Progenitor cell of endocrine pancreas (in vitro differentiated cells): Measurements from ENCODE around the gene DOCK2. TPM values are rescaled to one million over a fixed set of nuclear protein-coding genes. Genes with fewer than 3 reads are reported as not detected.

Experiments used
- DNase-seq: peaks from one replicate; pipeline ENCODE4 v3.0.0; 2021; ENCODE audit warnings: low spot score; ENCODE audit not compliant: unreplicated experiment
- H3K27ac Mint-ChIP-seq: 2 replicates; pipeline ENCODE4 v1.8.0; 2021; ENCODE audit warnings: mild to moderate bottlenecking, moderate library complexity, mixed read lengths
- H3K27me3 Mint-ChIP-seq: 2 replicates; pipeline ENCODE4 v1.8.0; 2021; ENCODE audit warnings: mixed read lengths
- H3K36me3 Mint-ChIP-seq: 2 replicates; pipeline ENCODE4 v1.8.0; 2022; ENCODE audit warnings: mixed read lengths; ENCODE audit not compliant: insufficient read depth
- H3K4me1 Mint-ChIP-seq: 2 replicates; pipeline ENCODE4 v1.8.0; 2021; ENCODE audit warnings: low read depth, mixed read lengths
- H3K4me3 Mint-ChIP-seq: 2 replicates; pipeline ENCODE4 v1.8.0; 2021; ENCODE audit warnings: low read depth, mild to moderate bottlenecking, moderate library complexity, mixed read lengths
- H3K9me3 Mint-ChIP-seq: 2 replicates; pipeline ENCODE4 v1.8.0; 2021; ENCODE audit warnings: low read depth, mixed read lengths
- CTCF ChIP-seq: fragments of 200-600 bp; sonication (generic); IDR thresholded peaks from one replicate; pipeline ENCODE4 v1.5.0; 2021; ENCODE audit warnings: antibody characterized with exemption, mild to moderate bottlenecking; ENCODE audit not compliant: unreplicated experiment
- total RNA-seq: library from RNA; stranded (reverse); gene quantifications from 2 replicates; pipeline ENCODE4 v1.2.1, GENCODE V29; 2021

Gene DOCK2
- total RNA-seq, 1 donor from 2014 or later, result not detected

DNA sequence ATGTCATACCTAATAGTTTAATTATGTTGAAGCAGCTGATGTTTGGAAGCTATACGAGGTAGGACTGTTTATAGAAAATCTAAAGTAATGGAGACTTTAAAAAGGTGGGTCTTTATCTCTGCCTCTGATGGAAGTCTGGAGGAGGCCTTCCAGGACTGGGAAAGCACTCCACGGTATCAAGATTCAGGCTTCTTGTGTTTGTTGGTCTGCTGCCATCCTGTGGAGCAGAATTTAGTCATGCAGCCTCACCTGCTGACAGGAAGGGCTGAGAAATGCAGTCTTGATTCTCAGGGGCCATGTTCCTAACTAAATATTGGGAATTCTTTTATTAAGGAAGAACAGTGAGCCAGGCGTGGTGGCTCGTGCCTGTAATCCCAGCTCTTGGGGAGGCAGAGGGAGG is 37.6 kb upstream of the DOCK2 start:
- no peak for TF ChIP-seq CTCF
- Mint-ChIP-seq H3K36me3 (peaks cover 40% of the 10 kb centered on the region), H3K27me3 (no peaks in the 10 kb centered on the region), H3K27ac (no peak overlapping the region), H3K4me3 (no peak overlapping the region), H3K9me3 (no peaks in the 10 kb centered on the region), H3K4me1 (peaks cover 10% of the 10 kb centered on the region)
- DNase-seq, result no peak

- Mint-ChIP-seq H3K36me3 (peaks cover 27% of the 10 kb centered on the region), H3K27ac (no peak overlapping the region), H3K9me3 (no peaks in the 10 kb centered on the region), H3K27me3 (no peaks in the 10 kb centered on the region), H3K4me1 (peaks cover 8% of the 10 kb centered on the region), H3K4me3 (no peak overlapping the region)
- no peak for DNase-seq
- no peak for TF ChIP-seq CTCF
Measured at GRCh38 chr5:169602535-169602934, 34.5 kb upstream of the DOCK2 start.

DNA sequence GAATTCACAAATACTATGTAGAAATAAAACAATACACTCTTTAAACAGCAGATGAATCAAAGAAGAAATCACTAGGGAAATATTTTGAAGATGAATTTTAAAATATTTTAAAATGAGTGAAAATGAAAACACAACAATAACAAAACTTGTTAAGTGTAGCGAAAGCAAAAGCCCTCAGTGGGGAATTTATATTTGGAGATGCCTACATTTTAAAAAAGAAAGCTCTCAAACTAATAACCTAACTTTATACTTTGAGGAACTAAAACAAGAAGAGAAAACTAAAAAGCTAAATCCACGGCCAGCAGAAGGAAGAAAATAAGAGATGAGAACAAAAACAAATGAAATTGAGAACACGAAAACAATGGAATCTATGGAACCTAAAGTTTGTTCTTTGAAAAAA is 30.8 kb upstream of the DOCK2 start:
- peaks cover 2% of the 10 kb centered on the region for H3K4me1 Mint-ChIP-seq
- TF ChIP-seq CTCF, result no peak
- no peak for DNase-seq
- no peak overlapping the region for H3K4me3 Mint-ChIP-seq
- H3K36me3 Mint-ChIP-seq, result peaks cover 13% of the 10 kb centered on the region
- no peak overlapping the region for H3K27ac Mint-ChIP-seq
- no peaks in the 10 kb centered on the region for H3K27me3 Mint-ChIP-seq
- peaks cover 7% of the 10 kb centered on the region for H3K9me3 Mint-ChIP-seq

- Mint-ChIP-seq H3K4me1 (no peaks in the 10 kb centered on the region), H3K4me3 (no peak overlapping the region), H3K27me3 (no peaks in the 10 kb centered on the region), H3K27ac (no peak overlapping the region), H3K9me3 (peaks cover 21% of the 10 kb centered on the region), H3K36me3 (peaks cover 6% of the 10 kb centered on the region)
- no peak for DNase-seq
- no peak for TF ChIP-seq CTCF
Measured at GRCh38 chr5:169607882-169608281, 29.2 kb upstream of the DOCK2 start.

GRCh38 chr5:169609716-169610115 is 27.4 kb upstream of the DOCK2 start:
- Mint-ChIP-seq H3K27me3 (no peaks in the 10 kb centered on the region), H3K4me1 (no peaks in the 10 kb centered on the region), H3K27ac (no peak overlapping the region), H3K36me3 (peaks cover 1% of the 10 kb centered on the region), H3K4me3 (no peak overlapping the region), H3K9me3 (peaks cover 26% of the 10 kb centered on the region)
- DNase-seq, result no peak
- no peak for TF ChIP-seq CTCF

DNA sequence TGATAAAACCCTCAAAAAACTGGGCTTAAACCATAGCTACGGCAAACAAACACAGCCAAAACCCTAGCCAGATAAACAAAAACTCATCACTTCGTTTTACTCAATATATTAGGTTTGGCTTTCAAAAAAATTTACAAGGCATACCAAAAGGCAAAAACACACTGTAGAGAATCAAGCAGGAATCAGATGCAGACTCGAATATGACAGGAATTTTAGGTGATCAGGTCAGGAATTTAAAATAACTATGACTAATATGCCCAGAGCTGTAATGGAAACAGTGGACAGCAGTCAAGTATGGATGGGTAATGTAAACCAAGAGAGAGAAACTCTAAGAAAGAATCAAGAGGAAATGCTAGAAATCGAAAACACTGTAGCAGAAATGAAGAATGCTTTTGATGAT is 26.5 kb upstream of the DOCK2 start:
- TF ChIP-seq CTCF, result no peak
- Mint-ChIP-seq H3K36me3 (peaks cover 1% of the 10 kb centered on the region), H3K27me3 (no peaks in the 10 kb centered on the region), H3K4me3 (no peak overlapping the region), H3K9me3 (peaks cover 26% of the 10 kb centered on the region), H3K27ac (no peak overlapping the region), H3K4me1 (no peaks in the 10 kb centered on the region)
- no peak for DNase-seq
